ENCODE measurements around the gene TMEM253.

TMEM253 gene

GRCh38 chr14:21090940-21091663, 9.8 kb upstream of the TMEM253 start:
- no peak for DNase-seq

- DNase-seq: no peak
Measured at GRCh38 chr14:21091821-21092272, 9.0 kb upstream of the TMEM253 start.

- DNase-seq: peak; percentile 91
Measured at GRCh38 chr14:21092273-21093011, 8.4 kb upstream of the TMEM253 start.

GRCh38 chr14:21093018-21093417, 7.8 kb upstream of the TMEM253 start:
- no peak for DNase-seq

GRCh38 chr14:21093769-21094681, 6.8 kb upstream of the TMEM253 start:
- peak; percentile 93 for DNase-seq

GRCh38 chr14:21095430-21096205, 5.2 kb upstream of the TMEM253 start:
- no peak for DNase-seq

- DNase-seq: no peak
Measured at GRCh38 chr14:21096438-21096837, 4.4 kb upstream of the TMEM253 start.

- DNase-seq: peak; percentile 67
Measured at GRCh38 chr14:21096978-21097635, 3.8 kb upstream of the TMEM253 start.

GRCh38 chr14:21097636-21098075, 3.2 kb upstream of the TMEM253 start:
- no peak for DNase-seq

GRCh38 chr14:21098076-21098891, 2.6 kb upstream of the TMEM253 start, which contains the start of gene ZNF219:
Gene ZNF219 (minus strand): TSS chr14:21098655. CDS start chr14:21093591, 5,064 bp downstream.
- DNase-seq: no peak

- DNase-seq: no peak
Measured at GRCh38 chr14:21098892-21099595, 1.8 kb upstream of the TMEM253 start.

GRCh38 chr14:21099596-21099985, 1.3 kb upstream of the TMEM253 start:
- no peak for DNase-seq

GRCh38 chr14:21101802-21102413, 1.0 kb downstream of the TMEM253 start:
- no peak for DNase-seq

GRCh38 chr14:21102521-21103410, 1.9 kb downstream of the TMEM253 start:
- DNase-seq: no peak

GRCh38 chr14:21103411-21103709, 2.5 kb downstream of the TMEM253 start:
- no peak for DNase-seq

GRCh38 chr14:21103710-21104447, 3.0 kb downstream of the TMEM253 start:
- peak; percentile 100 for DNase-seq

GRCh38 chr14:21104448-21105060, 3.7 kb downstream of the TMEM253 start:
- DNase-seq: peak; percentile 92
